GM12878 (cell line): ENCODE results near the gene GAK.
A peak's percentile ranks its signal among the peaks of the same experiment; 100 is the strongest.

Source experiments
- BCL11A ChIP-seq: IDR thresholded peaks from 2 replicates; pipeline ENCODE4 v1.6.1; 2011; ENCODE audit warnings: low read depth, low read length
- HDGF ChIP-seq: fragments of 450-650 bp; IDR thresholded peaks from 2 replicates; pipeline ENCODE4 v1.6.1; 2016; ENCODE audit warnings: antibody characterized with exemption
- POLR2A ChIP-seq: IDR thresholded peaks from 2 replicates; pipeline ENCODE4 v1.6.1; 2011; ENCODE audit warnings: low read depth, mild to moderate bottlenecking, low read length

DNA sequence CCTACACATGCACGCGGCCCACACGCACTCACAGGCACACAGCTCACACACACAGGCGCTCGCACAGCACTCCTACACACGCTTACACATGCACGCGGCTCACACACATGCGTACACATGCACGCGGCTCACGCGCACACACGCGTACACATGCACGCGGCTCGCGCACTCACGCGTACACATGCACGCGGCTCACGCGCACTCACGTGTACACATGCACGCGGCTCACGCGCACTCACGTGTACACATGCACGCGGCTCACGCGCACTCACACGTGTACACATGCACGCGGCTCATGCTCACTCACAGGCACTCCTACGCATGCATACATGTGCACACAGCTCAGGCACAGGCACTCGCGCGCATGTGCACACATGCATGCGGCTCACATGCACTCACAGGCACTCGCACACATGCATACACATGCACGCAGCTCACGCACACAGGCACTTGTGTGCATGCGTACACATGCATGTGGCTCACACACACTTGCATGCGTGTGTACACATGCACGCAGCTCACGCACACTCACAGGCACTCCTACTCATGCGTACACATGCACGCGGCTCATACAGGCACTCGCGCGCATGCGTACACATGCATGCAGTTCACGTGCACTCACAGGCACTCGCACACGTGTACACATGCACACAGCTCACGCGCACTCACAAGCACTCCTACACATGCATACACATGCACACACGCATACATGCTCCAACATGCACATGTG, 44.9 kb downstream of the GAK start:
- TF ChIP-seq HDGF = no peak
- TF ChIP-seq BCL11A = no peak
- peak; percentile 66 for TF ChIP-seq POLR2A
